Lower leg skin (tissue), 4 donors: Measurements from ENCODE around the gene POLR1F. TPM values are rescaled to one million over a fixed set of nuclear protein-coding genes. Genes with fewer than 3 reads are reported as not detected.

Experiments
- DNase-seq, 2 donors: peaks; one replicate each; pipeline ENCODE4 v3.0.0-alpha.2; 2019; ENCODE audit warnings: low spot score in 2 of 2
- H3K4me3 ChIP-seq: fragments of 200-600 bp; sonication (generic); 2 replicates; pipeline ENCODE4 v1.5.1; 2017; ENCODE audit warnings: mild to moderate bottlenecking, low read depth; ENCODE audit not compliant: poor library complexity, severe bottlenecking
- POLR2A ChIP-seq, 2 donors: fragments of 450-650 bp; IDR thresholded peaks; one replicate each; pipeline ENCODE4 v1.6.1; 2016 to 2017; ENCODE audit warnings: antibody characterized with exemption in 2 of 2, mild to moderate bottlenecking in 1 of 2, moderate library complexity in 1 of 2
- whole genome bisulfite sequencing, 2 donors: methylation state at CpG; one replicate each; pipeline ENCODE4 v1.1.5; 2018; 5-methylcytosine and 5-hydroxymethylcytosine counted together
- intact Hi-C: fragments of 100-400 bp; cut with DNase I; formaldehyde crosslinking; loops from one replicate; pipeline ENCODE4 v1.15.0; 2023; ENCODE audit warnings: low total_unique reads
- total RNA-seq, 4 donors: library from RNA; depleted of rRNA; stranded (reverse); fragments of >200 nt; gene quantifications; one replicate each; pipeline ENCODE4 v1.1.0, GENCODE V29; 2016
- TF ChIP-seq, protein P1 (sequence below), 3 donors: fragments of 450-650 bp; IDR thresholded peaks; one replicate each; pipeline ENCODE4 v1.5.1; 2016; ENCODE audit warnings: antibody characterized with exemption in 3 of 3, mild to moderate bottlenecking in 3 of 3, moderate library complexity in 2 of 3

Gene POLR1F
- total RNA-seq, 4 donors from 2014 or later: 13.3 to 26.5 (median 20.9) TPM

DNA sequence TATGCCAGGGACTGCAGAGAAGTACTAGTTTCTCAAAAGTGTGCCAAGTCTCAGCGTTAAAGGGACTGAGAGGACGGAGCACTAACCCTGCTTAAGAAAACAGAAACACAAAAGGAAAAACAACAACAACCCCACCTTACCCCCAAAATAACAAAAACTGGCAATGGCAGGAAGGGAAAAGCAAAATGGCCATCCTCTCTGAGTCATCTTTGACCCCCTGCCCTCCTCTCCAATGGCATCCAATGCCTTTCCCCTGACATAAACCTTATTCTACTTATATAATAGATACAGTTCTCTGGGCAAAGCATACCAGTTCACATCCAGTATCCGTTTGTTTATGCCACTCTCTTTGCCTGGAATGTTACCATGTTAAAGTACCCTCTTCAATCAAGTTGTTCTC lies 1.6 kb downstream of the POLR1F start:
- WGBS, 2 donors: 57 to 70% methylated on average over 3 of the region's 3 CpGs

DNA sequence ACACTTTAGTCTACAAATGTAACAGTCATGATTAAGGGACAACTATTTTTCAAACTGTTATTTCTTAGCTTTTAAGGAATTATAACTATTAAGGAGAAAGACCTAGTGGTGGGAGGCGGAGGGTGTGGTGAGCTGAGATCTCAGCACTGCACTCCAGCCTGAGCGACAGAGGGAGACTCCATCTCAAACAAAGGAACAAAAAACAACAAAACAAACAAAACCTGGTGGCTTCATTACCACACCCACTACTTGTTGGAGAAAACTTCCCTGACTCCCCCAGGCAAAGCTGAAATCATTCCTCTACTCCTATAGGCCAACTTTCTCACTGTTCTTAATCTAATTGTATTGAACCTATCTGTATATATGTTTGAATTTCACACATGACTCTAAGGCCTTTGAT lies 3.2 kb downstream of the POLR1F start:
- 66 to 76% methylated on average over 2 of the region's 2 CpGs for WGBS, 2 donors
- no peak for DNase-seq
- TF ChIP-seq, protein P1, sequence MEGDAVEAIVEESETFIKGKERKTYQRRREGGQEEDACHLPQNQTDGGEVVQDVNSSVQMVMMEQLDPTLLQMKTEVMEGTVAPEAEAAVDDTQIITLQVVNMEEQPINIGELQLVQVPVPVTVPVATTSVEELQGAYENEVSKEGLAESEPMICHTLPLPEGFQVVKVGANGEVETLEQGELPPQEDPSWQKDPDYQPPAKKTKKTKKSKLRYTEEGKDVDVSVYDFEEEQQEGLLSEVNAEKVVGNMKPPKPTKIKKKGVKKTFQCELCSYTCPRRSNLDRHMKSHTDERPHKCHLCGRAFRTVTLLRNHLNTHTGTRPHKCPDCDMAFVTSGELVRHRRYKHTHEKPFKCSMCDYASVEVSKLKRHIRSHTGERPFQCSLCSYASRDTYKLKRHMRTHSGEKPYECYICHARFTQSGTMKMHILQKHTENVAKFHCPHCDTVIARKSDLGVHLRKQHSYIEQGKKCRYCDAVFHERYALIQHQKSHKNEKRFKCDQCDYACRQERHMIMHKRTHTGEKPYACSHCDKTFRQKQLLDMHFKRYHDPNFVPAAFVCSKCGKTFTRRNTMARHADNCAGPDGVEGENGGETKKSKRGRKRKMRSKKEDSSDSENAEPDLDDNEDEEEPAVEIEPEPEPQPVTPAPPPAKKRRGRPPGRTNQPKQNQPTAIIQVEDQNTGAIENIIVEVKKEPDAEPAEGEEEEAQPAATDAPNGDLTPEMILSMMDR (IDR thresholded peaks at IDR 0.05): no peak
- TF ChIP-seq POLR2A (IDR thresholded peaks at IDR 0.05): no peak
- no peak overlapping the region for H3K4me3 ChIP-seq
- intact Hi-C loops: no loop called here

More for the DNA sequence above, 1.6 kb downstream of the POLR1F start:
- TF ChIP-seq POLR2A (IDR thresholded peaks at IDR 0.05): no peak
- TF ChIP-seq, protein P1 (IDR thresholded peaks at IDR 0.05): no peak
- H3K4me3 ChIP-seq: no peak overlapping the region
- no peak for DNase-seq
- intact Hi-C loops: no loop called here

DNA sequence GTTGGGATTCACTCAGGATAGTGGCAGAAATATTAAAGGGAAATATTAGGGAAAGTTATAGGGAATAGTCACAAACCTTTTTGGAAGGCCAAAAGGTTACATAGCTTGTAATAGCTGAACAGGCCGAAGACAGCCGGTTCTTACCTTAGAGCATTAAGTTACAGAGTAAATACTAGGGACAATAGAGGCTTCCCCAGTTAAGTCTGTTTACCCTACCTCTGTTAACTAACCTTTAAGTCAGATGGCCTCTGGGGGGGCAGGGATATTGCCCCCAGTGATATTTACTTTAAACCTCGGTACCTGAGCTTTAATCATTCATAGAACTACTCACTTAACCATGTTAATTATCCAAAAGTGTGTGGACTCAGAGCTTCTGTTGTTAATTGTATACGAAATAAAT lies 7.4 kb downstream of the POLR1F start:
- 83 to 90% methylated on average over 4 of the region's 4 CpGs for WGBS, 2 donors
- H3K4me3 ChIP-seq: no peak overlapping the region
- DNase-seq: no peak
- TF ChIP-seq, protein P1 (IDR thresholded peaks at IDR 0.05): no peak
- TF ChIP-seq POLR2A (IDR thresholded peaks at IDR 0.05): no peak
- intact Hi-C loops: no loop called here

DNA sequence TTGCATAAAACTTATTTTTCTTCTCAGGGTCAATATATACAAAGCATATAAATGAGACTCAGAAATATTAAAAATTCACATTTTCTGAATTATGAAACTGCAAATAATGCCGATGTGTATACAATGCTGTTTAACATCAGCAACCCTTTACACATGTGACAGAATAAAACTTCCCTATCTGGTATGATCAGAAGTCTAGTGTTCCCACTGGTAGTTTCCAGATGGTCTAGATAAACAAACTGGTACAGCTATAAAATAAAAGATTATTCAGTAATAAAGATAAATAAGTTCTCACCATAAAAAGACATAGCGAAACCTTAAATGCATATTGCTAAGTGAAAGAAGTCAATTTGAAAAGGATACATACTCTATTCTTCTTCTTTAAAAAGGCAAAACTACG lies 7.9 kb downstream of the POLR1F start:
- TF ChIP-seq, protein P1 (IDR thresholded peaks at IDR 0.05): no peak
- TF ChIP-seq POLR2A (IDR thresholded peaks at IDR 0.05): no peak
- H3K4me3 ChIP-seq: no peak overlapping the region
- no peak for DNase-seq
- 95 to 96% methylated on average over 3 of the region's 3 CpGs for WGBS, 2 donors
- intact Hi-C loops: no loop called here

DNA sequence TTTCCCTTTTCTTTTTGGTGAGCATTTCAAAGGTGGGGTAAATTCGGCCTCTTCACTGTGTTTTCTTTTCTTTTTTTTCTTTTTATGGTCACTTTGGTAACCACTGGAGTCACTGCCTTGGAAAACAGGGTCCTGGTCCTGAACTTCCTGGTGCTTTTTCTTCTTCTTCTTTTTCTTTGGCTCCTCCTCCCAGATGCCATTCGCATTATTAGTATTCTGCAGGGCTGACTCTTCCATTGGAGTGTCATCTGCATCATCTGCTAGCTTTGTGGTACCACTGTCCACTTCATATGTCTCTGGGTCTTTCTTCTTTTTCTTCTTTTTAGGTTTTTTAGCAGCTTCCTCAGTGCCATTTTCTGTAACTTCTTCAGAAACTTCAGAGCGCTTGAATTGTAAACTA lies 10.5 kb downstream of the POLR1F start:
- TF ChIP-seq, protein P1 (IDR thresholded peaks at IDR 0.05): no peak
- no peak for TF ChIP-seq POLR2A (IDR thresholded peaks at IDR 0.05)
- intact Hi-C loops: no loop called here
- WGBS, 2 donors: 91 to 98% methylated on average over 3 of the region's 3 CpGs
- no peak for DNase-seq
- H3K4me3 ChIP-seq: no peak overlapping the region

DNA sequence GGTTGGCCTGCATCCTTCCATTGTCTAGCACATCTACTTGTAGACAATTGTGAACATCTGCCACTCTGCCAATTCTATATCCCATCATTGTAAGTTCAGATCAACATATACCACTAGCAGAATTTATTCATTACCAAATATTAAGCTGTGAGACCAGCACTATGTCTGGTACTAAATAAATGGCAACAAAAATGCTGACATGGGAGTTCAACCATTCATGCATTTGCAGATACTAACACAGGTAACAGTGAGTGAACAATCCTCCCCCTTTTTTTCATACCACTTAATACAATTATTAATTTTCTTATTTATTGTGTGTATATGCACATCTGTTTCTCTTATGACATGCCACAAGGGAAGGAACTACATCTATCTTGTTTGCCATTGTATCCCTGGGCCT lies 11.9 kb downstream of the POLR1F start:
- intact Hi-C loops: no loop called here
- TF ChIP-seq, protein P1 (IDR thresholded peaks at IDR 0.05): no peak
- no peak for TF ChIP-seq POLR2A (IDR thresholded peaks at IDR 0.05)
- H3K4me3 ChIP-seq: no peak overlapping the region
- no peak for DNase-seq
